ENCODE results near the gene MRPL23. TPM values are rescaled to one million over a fixed set of nuclear protein-coding genes. Genes with fewer than 3 reads are reported as not detected.

The MRPL23 gene
- total and polyA plus RNA-seq, 2 experiments from 2014 or later, result 54.0 to 54.8 TPM

- H2AFZ ChIP-seq, result no peak overlapping the region
- H3K79me2 ChIP-seq, result no peaks in the 10 kb centered on the region
- H3K9me2 ChIP-seq (replicated peaks; ENCODE audit: insufficient read depth), result no peaks in the 10 kb centered on the region
- DNase-seq (ENCODE audit: low spot score), result no peak
- no peak for TF ChIP-seq EZH2 (IDR thresholded peaks at IDR 0.05; ENCODE audit: borderline replicate concordance)
- TF ChIP-seq EZH2phosphoT487 (IDR thresholded peaks at IDR 0.05; ENCODE audit: low read depth, severe bottlenecking, unreplicated experiment), result no peak
- TF ChIP-seq CTCF (IDR thresholded peaks at IDR 0.05; ENCODE audit: poor library complexity), result no peak
- peaks cover 15% of the 10 kb centered on the region for H3K4me1 ChIP-seq (ENCODE audit: insufficient read depth)
- no peak overlapping the region for H3K27ac ChIP-seq
- no peaks in the 10 kb centered on the region for H3K36me3 ChIP-seq (replicated peaks; ENCODE audit: insufficient read depth, low read depth)
- H4K20me1 ChIP-seq (ENCODE audit: insufficient read depth, poor library complexity, severe bottlenecking), result no peaks in the 10 kb centered on the region
- no peak overlapping the region for H3K4me2 ChIP-seq
- 93% methylated on average over 26 of the region's 34 CpGs for WGBS (ENCODE audit: low lambda C conversion rate, missing lambda C conversion rate)
- H3K9me3 ChIP-seq (ENCODE audit: low read depth), result no peaks in the 10 kb centered on the region
- no peaks in the 10 kb centered on the region for H3K27me3 ChIP-seq
- no peak overlapping the region for H3K4me3 ChIP-seq
Observed at GRCh38 chr11:1936072-1936780, 10.9 kb upstream of the MRPL23 start.

- Histone ChIP-seq H3K9me3 (ENCODE audit: low read depth) (no peaks in the 10 kb centered on the region), H3K9me2 (replicated peaks; ENCODE audit: insufficient read depth) (no peaks in the 10 kb centered on the region), H2AFZ (no peak overlapping the region), H3K4me1 (ENCODE audit: insufficient read depth) (peaks cover 8% of the 10 kb centered on the region), H3K4me2 (no peak overlapping the region), H3K27ac (no peak overlapping the region), H4K20me1 (ENCODE audit: insufficient read depth, poor library complexity, severe bottlenecking) (no peaks in the 10 kb centered on the region), H3K27me3 (no peaks in the 10 kb centered on the region), H3K36me3 (replicated peaks; ENCODE audit: insufficient read depth, low read depth) (no peaks in the 10 kb centered on the region), H3K79me2 (no peaks in the 10 kb centered on the region), H3K4me3 (no peak overlapping the region)
- TF ChIP-seq EZH2 (IDR thresholded peaks at IDR 0.05; ENCODE audit: borderline replicate concordance), result no peak
- no peak for TF ChIP-seq EZH2phosphoT487 (IDR thresholded peaks at IDR 0.05; ENCODE audit: low read depth, severe bottlenecking, unreplicated experiment)
- no peak for TF ChIP-seq CTCF (IDR thresholded peaks at IDR 0.05; ENCODE audit: poor library complexity)
- no peak for DNase-seq (ENCODE audit: low spot score)
- WGBS (ENCODE audit: low lambda C conversion rate, missing lambda C conversion rate), result 92% methylated on average over 34 of the region's 34 CpGs
Observed at GRCh38 chr11:1936781-1937615, 10.1 kb upstream of the MRPL23 start.

GRCh38 chr11:1937616-1938342 is 9.4 kb upstream of the MRPL23 start:
- Histone ChIP-seq H3K9me3 (ENCODE audit: low read depth) (no peaks in the 10 kb centered on the region), H3K27me3 (no peaks in the 10 kb centered on the region), H3K4me2 (no peak overlapping the region), H3K79me2 (no peaks in the 10 kb centered on the region), H4K20me1 (ENCODE audit: insufficient read depth, poor library complexity, severe bottlenecking) (no peaks in the 10 kb centered on the region), H3K27ac (no peak overlapping the region), H3K36me3 (replicated peaks; ENCODE audit: insufficient read depth, low read depth) (no peaks in the 10 kb centered on the region), H3K4me3 (no peak overlapping the region), H2AFZ (no peak overlapping the region), H3K9me2 (replicated peaks; ENCODE audit: insufficient read depth) (no peaks in the 10 kb centered on the region), H3K4me1 (ENCODE audit: insufficient read depth) (peaks cover 10% of the 10 kb centered on the region)
- WGBS (ENCODE audit: low lambda C conversion rate, missing lambda C conversion rate), result 89% methylated on average over 35 of the region's 35 CpGs
- no peak for DNase-seq (ENCODE audit: low spot score)
- TF ChIP-seq EZH2phosphoT487 (IDR thresholded peaks at IDR 0.05; ENCODE audit: low read depth, severe bottlenecking, unreplicated experiment) (no peak), CTCF (IDR thresholded peaks at IDR 0.05; ENCODE audit: poor library complexity) (no peak), EZH2 (IDR thresholded peaks at IDR 0.05; ENCODE audit: borderline replicate concordance) (no peak)

Data from hepatocyte (in vitro differentiated cells).